GM11168 (cell line): ENCODE data around the gene PDE4A.

Experiments used
- in situ Hi-C: fragments of 300-500 bp; cut with MboI; formaldehyde crosslinking; loops from one replicate; pipeline ENCODE4 v1.12.0; 2022; ENCODE audit warnings: low sequenced_read_pairs; ENCODE audit not compliant: unreplicated experiment

Gene PDE4A

GRCh38 chr19:10420444-10421239 is at the start of gene PDE4A:
Gene PDE4A (plus strand): TSS chr19:10420538. CDS start chr19:10420765, 227 bp downstream.
- in situ Hi-C loops, result no loop called here

GRCh38 chr19:10372690-10373089 is 47.6 kb upstream of the PDE4A start:
- in situ Hi-C loops, result no loop called here

- in situ Hi-C loops, result loop anchor here (25.0 kb wide), 1 partner anchor 438 kb away; the partner anchor contains the start of gene OLFM2
These were observed 45.4 kb upstream of the PDE4A start for GRCh38 chr19:10374931-10375330.

GRCh38 chr19:10377140-10377640 is 43.1 kb upstream of the PDE4A start:
- in situ Hi-C loops, result loop anchor here (25.0 kb wide), 1 partner anchor 440 kb away; the partner anchor contains the start of gene OLFM2

GRCh38 chr19:10378124-10378523 is 42.2 kb upstream of the PDE4A start:
- in situ Hi-C loops, result loop anchor here (25.0 kb wide), 1 partner anchor 441 kb away; the partner anchor contains the start of gene OLFM2

- in situ Hi-C loops, result loop anchor here (25.0 kb wide), 1 partner anchor 443 kb away; the partner anchor contains the start of gene OLFM2
These were observed 40.4 kb upstream of the PDE4A start for GRCh38 chr19:10379880-10380312.

GRCh38 chr19:10380313-10381102 is 39.8 kb upstream of the PDE4A start, which contains the start of gene TYK2:
Gene TYK2 (minus strand): TSS chr19:10380572. CDS start chr19:10378406, 2,166 bp downstream.
- in situ Hi-C loops, result loop anchor here (25.0 kb wide), 1 partner anchor 443 kb away; the partner anchor contains the start of gene OLFM2

- in situ Hi-C loops, result loop anchor here (25.0 kb wide), 1 partner anchor 446 kb away; the partner anchor contains the start of gene OLFM2
These were observed 37.2 kb upstream of the PDE4A start for GRCh38 chr19:10383223-10383499.

- in situ Hi-C loops, result loop anchor here (25.0 kb wide), 1 partner anchor 447 kb away; the partner anchor contains the start of gene OLFM2
These were observed 35.8 kb upstream of the PDE4A start for GRCh38 chr19:10384580-10384979.

- in situ Hi-C loops, result loop anchor here (5.0 to 25.0 kb wide), 2 partner anchors 117 to 452 kb away; partner anchors contain the start of genes ICAM1 and OLFM2
These were observed 31.4 kb upstream of the PDE4A start for GRCh38 chr19:10388957-10389356.

GRCh38 chr19:10389863-10390262 is 30.5 kb upstream of the PDE4A start:
- in situ Hi-C loops, result loop anchor here (5.0 to 25.0 kb wide), 2 partner anchors 118 to 453 kb away; partner anchors contain the start of genes ICAM1 and OLFM2

GRCh38 chr19:10390652-10391286 is 29.6 kb upstream of the PDE4A start:
- in situ Hi-C loops, result loop anchor here (25.0 kb wide), 1 partner anchor 453 kb away; the partner anchor contains the start of gene OLFM2

- in situ Hi-C loops, result loop anchor here (25.0 kb wide), 1 partner anchor 455 kb away; the partner anchor contains the start of gene OLFM2
These were observed 28.2 kb upstream of the PDE4A start for GRCh38 chr19:10392120-10392519.

GRCh38 chr19:10393137-10393536 is 27.2 kb upstream of the PDE4A start:
- in situ Hi-C loops, result loop anchor here (25.0 kb wide), 1 partner anchor 456 kb away; the partner anchor contains the start of gene OLFM2

- in situ Hi-C loops, result loop anchor here (25.0 kb wide), 1 partner anchor 458 kb away; the partner anchor contains the start of gene OLFM2
These were observed 25.3 kb upstream of the PDE4A start for GRCh38 chr19:10395003-10395402.

- in situ Hi-C loops, result loop anchor here (25.0 kb wide), 1 partner anchor 458 kb away; the partner anchor contains the start of gene OLFM2
These were observed 24.9 kb upstream of the PDE4A start for GRCh38 chr19:10395436-10395835.

- in situ Hi-C loops, result loop anchor here (25.0 kb wide), 1 partner anchor 459 kb away; the partner anchor contains the start of gene OLFM2
These were observed 24.4 kb upstream of the PDE4A start for GRCh38 chr19:10395917-10396316.

- in situ Hi-C loops, result loop anchor here (25.0 kb wide), 1 partner anchor 462 kb away; the partner anchor contains the start of gene OLFM2
These were observed 21.5 kb upstream of the PDE4A start for GRCh38 chr19:10398819-10399218.

- in situ Hi-C loops, result loop anchor here (25.0 kb wide), 1 partner anchor 462 kb away; the partner anchor contains the start of gene OLFM2
These were observed 21.0 kb upstream of the PDE4A start for GRCh38 chr19:10399340-10399739.
